HepG2 (cell line): ENCODE results near the gene IGSF21. TPM values are rescaled to one million over a fixed set of nuclear protein-coding genes. Genes with fewer than 3 reads are reported as not detected.

ENCODE experiments used
- ATF7 ChIP-seq, 2 experiments: fragments of 450-650 bp in 1 of 2; sonication (generic) in 1 of 2; formaldehyde crosslinking in 1 of 2; IDR thresholded peaks; 2 replicates each; pipeline versions ENCODE4 v1.4.0 to v1.6.1; 2016 to 2020; ENCODE audit warnings: antibody characterized with exemption in 1 of 2, mild to moderate bottlenecking in 1 of 2, missing genetic modification reagents in 1 of 2
- ATM ChIP-seq: fragments of 450-650 bp; IDR thresholded peaks from 2 replicates; pipeline ENCODE4 v1.7.1; 2017; ENCODE audit warnings: mild to moderate bottlenecking, borderline replicate concordance
- MBD4 ChIP-seq: IDR thresholded peaks from 2 replicates; pipeline ENCODE4 v1.6.1; 2012; ENCODE audit warnings: low read length, inconsistent platforms, borderline replicate concordance
- MED1 ChIP-seq: sonication (generic); formaldehyde crosslinking; IDR thresholded peaks from 2 replicates; pipeline ENCODE4 v1.4.0; 2020; ENCODE audit warnings: missing genetic modification reagents
- MEIS2 ChIP-seq: sonication (generic); formaldehyde crosslinking; IDR thresholded peaks from 2 replicates; pipeline ENCODE4 v1.9.0; 2021; ENCODE audit warnings: mild to moderate bottlenecking, missing genetic modification reagents
- PHF21A ChIP-seq: sonication (generic); formaldehyde crosslinking; IDR thresholded peaks from 2 replicates; pipeline ENCODE4 v1.5.0; 2020; ENCODE audit warnings: mild to moderate bottlenecking, missing genetic modification reagents
- PREB ChIP-seq: sonication (generic); formaldehyde crosslinking; IDR thresholded peaks from 2 replicates; pipeline ENCODE4 v1.4.0; 2020; ENCODE audit warnings: missing genetic modification reagents
- RNF2 ChIP-seq: fragments of 450-650 bp; conservative IDR thresholded peaks from 2 replicates; pipeline ENCODE4 v1.6.1; 2016; ENCODE audit warnings: low read depth
- SIN3B ChIP-seq: fragments of 150-350 bp; IDR thresholded peaks from 2 replicates; pipeline ENCODE4 v1.6.1; 2014; ENCODE audit warnings: low read length
- STAG1 ChIP-seq: sonication (generic); formaldehyde crosslinking; IDR thresholded peaks from 2 replicates; pipeline ENCODE4 v1.4.0; 2020; ENCODE audit warnings: missing genetic modification reagents
- TBL1XR1 ChIP-seq: fragments of 150-350 bp; IDR thresholded peaks from 2 replicates; pipeline ENCODE4 v1.6.1; 2014; ENCODE audit warnings: borderline replicate concordance, low read length; ENCODE audit not compliant: partially characterized antibody
- ZBTB7B ChIP-seq: sonication (generic); formaldehyde crosslinking; IDR thresholded peaks from 2 replicates; pipeline ENCODE4 v1.4.0; 2020; ENCODE audit warnings: missing genetic modification reagents
- ZIK1 ChIP-seq: sonication (generic); formaldehyde crosslinking; IDR thresholded peaks from 2 replicates; pipeline ENCODE4 v1.5.0; 2020; ENCODE audit warnings: mild to moderate bottlenecking, low read depth, missing genetic modification reagents, borderline replicate concordance
- ZNF263 ChIP-seq: sonication (generic); formaldehyde crosslinking; IDR thresholded peaks from 2 replicates; pipeline ENCODE4 v1.4.0; 2020; ENCODE audit warnings: missing genetic modification reagents
- ZNF468 ChIP-seq: sonication (generic); formaldehyde crosslinking; IDR thresholded peaks from 2 replicates; pipeline ENCODE4 v1.8.0; 2022; ENCODE audit warnings: mild to moderate bottlenecking, moderate library complexity, missing genetic modification reagents
- ZNF569 ChIP-seq: sonication (generic); formaldehyde crosslinking; IDR thresholded peaks from 2 replicates; pipeline ENCODE4 v1.5.0; 2020; ENCODE audit warnings: mild to moderate bottlenecking, missing genetic modification reagents, moderate library complexity, borderline replicate concordance
- ZNF670 ChIP-seq: sonication (generic); formaldehyde crosslinking; IDR thresholded peaks from 2 replicates; pipeline ENCODE4 v1.8.0; 2022; ENCODE audit warnings: mild to moderate bottlenecking, missing genetic modification reagents, borderline replicate concordance
- ZNF672 ChIP-seq: sonication (generic); formaldehyde crosslinking; IDR thresholded peaks from 2 replicates; pipeline ENCODE4 v1.8.1; 2022; ENCODE audit warnings: missing genetic modification reagents
- ZSCAN25 ChIP-seq: sonication (generic); formaldehyde crosslinking; IDR thresholded peaks from 2 replicates; pipeline ENCODE4 v1.8.0; 2022; ENCODE audit warnings: mild to moderate bottlenecking, missing genetic modification reagents
- polyA plus RNA-seq, 8 experiments: library from polyadenylated mRNA; depleted of rRNA in 3 of 8; stranded (reverse) in 7 of 8; unstranded in 1 of 8; fragments of >200 nt; fragmentation: Illumina TruSeq in 4 of 8; extraction: Trizol in 4 of 8; gene quantifications; 2 replicates each; pipeline versions ENCODE4 v1.2.1 to v1.2.3, GENCODE V29; 2011 to 2016; ENCODE audit warnings: low read depth in 4 of 8, missing spikeins in 1 of 8, mixed read lengths in 1 of 8; ENCODE audit not compliant: insufficient read depth in 1 of 8
- total RNA-seq, 5 experiments: library from RNA; depleted of rRNA; stranded (reverse); fragments of >200 nt; fragmentation: Illumina TruSeq; extraction: Trizol; gene quantifications; 2 replicates each; pipeline ENCODE4 v1.2.3, GENCODE V29; 2016; ENCODE audit warnings: low read depth in 1 of 5
- TF ChIP-seq, protein P1 (sequence below): sonication (generic); formaldehyde crosslinking; IDR thresholded peaks from 2 replicates; pipeline ENCODE4 v1.5.1; 2020; ENCODE audit warnings: missing genetic modification reagents, mild to moderate bottlenecking, borderline replicate concordance

The IGSF21 gene
- total and polyA plus RNA-seq, 2 of the 13 experiments (the other 11 are each of a cell fraction or from before 2014, with no cell fraction given) = not detected

- no peak for TF ChIP-seq PREB (CRISPR knock-in tag)
- TF ChIP-seq ZBTB7B (CRISPR knock-in tag) = 0 out of 2 replicates have a peak, but pooled peaks have one; percentile 14
- TF ChIP-seq MBD4 = no peak
- no peak for TF ChIP-seq SIN3B
- TF ChIP-seq, protein P1, sequence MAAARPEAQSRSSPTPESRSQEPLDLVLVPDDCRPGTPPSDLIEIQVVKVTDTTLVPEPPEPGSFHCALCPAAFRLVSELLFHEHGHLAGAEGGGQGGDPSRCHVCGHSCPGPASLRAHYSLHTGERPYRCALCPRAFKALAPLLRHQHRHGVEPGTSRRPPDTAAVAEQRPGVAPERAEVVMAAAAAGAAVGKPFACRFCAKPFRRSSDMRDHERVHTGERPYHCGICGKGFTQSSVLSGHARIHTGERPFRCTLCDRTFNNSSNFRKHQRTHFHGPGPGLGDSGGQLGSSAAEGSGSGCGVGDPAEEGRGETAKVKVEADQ (CRISPR knock-in tag) = no peak
- no peak for TF ChIP-seq TBL1XR1
- TF ChIP-seq ZSCAN25 (CRISPR knock-in tag) = peak; percentile 50; the same call in 1 of the 2 replicates
- no peak for TF ChIP-seq ATF7 (IDR thresholded peaks at IDR 0.05)
- TF ChIP-seq ATF7 (CRISPR knock-in tag; IDR thresholded peaks at IDR 0.05) = no peak
- TF ChIP-seq STAG1 = no peak
- TF ChIP-seq ZNF670 (CRISPR knock-in tag) = 0 out of 2 replicates have a peak, but pooled peaks have one; percentile 57
- TF ChIP-seq ZNF263 (CRISPR knock-in tag) = 0 out of 2 replicates have a peak, but pooled peaks have one; percentile 5
- no peak for TF ChIP-seq RNF2
- 0 out of 2 replicates have a peak, but pooled peaks have one; percentile 15 for TF ChIP-seq MED1
- no peak for TF ChIP-seq ZIK1 (CRISPR knock-in tag)
- peak; percentile 43; the same call in 1 of the 2 replicates for TF ChIP-seq PHF21A (CRISPR knock-in tag)
- no peak for TF ChIP-seq MEIS2 (CRISPR knock-in tag)
- TF ChIP-seq ZNF672 (CRISPR knock-in tag) = no peak
- no peak for TF ChIP-seq ZNF468 (CRISPR knock-in tag)
- no peak for TF ChIP-seq ATM
- TF ChIP-seq ZNF569 (CRISPR knock-in tag) = no peak
These were observed 177.4 kb downstream of the IGSF21 start (continued) for GRCh38 chr1:18284805-18285537.
